HG02571 (cell line): Measurements from ENCODE around the gene PRKCD.

Source experiments
- ATAC-seq: cut with Tn5 transposase; IDR thresholded peaks from one replicate; pipeline ENCODE4 v1.9.1; 2021; ENCODE audit warnings: mild to moderate bottlenecking, moderate library complexity; ENCODE audit not compliant: unreplicated experiment

Gene PRKCD

GRCh38 chr3:53154881-53155285, 6.1 kb upstream of the PRKCD start:
- no peak for ATAC-seq

- no peak for ATAC-seq
Observed at GRCh38 chr3:53155760-53156159, 5.2 kb upstream of the PRKCD start.

DNA sequence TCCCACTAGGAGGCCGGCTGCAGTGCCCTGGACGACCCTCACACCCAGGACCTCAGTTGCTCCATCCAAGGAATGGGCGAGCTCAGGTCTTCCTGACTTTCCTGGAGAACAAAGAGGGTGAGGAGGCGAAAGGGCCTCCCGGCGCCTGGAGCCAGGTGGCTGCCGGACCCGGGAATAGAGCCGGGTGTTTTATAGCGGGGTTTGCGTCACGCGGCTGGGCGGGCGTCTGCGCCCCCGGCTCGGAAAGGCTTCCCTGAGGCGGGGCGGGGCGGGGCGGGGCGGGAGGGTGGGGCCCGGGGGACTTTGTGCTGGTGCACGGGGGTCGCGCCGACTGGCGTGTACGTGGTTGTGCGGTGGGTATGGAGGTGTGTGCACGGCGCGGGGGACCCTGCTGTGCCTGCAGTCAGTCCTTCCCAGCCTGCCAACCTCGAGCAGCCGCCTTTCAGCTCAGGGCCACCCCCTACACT, 4.6 kb upstream of the PRKCD start:
- ATAC-seq, result no peak

DNA sequence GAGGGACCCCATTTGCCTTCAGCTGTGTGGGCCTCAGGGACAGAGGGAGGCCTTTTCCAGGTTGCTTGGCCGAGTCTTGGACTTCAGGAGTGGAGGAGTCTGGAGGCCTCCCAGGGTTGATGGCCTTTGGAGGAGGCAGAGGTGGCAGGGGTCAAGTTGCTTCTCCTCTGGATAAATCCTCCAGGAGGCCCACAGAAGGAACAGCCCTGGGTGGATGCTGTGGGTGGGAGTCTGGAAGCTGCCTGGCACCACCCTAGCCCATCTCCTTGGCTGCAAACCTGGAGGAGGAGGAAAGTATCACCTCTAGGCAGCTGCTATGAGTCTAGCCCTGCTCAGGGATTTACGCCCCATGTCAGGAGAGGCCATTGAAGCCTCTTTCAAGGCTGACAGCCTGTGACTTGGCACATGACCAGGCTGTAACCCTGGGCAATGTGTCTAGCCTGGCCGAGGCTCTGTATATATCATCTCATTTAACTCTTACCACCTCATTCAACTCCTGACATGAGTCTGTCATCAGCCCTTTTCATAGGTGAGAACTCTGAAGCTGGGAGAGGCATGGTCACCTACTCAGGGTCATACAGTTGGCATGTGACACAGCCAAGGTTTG, 2.9 kb upstream of the PRKCD start:
- no peak for ATAC-seq

DNA sequence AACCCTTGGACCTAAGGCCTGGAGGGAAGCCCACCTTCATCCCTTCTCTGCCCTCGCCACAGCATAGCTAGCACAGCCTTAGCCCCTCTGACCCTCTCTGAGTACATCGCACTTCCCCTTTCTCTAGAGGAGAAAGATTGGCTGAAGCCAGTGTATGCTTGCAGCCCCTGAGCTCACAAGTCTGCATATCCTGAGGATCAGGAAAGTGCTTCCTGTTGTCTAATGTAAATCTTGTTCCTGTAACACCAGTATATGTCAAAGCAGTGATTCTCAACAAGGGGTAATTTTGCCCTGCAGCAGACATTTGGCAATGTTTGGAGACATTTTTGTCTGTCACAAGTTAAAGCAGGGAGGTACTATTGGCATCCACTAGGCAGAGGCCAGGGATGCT, 2.2 kb upstream of the PRKCD start:
- no peak for ATAC-seq

DNA sequence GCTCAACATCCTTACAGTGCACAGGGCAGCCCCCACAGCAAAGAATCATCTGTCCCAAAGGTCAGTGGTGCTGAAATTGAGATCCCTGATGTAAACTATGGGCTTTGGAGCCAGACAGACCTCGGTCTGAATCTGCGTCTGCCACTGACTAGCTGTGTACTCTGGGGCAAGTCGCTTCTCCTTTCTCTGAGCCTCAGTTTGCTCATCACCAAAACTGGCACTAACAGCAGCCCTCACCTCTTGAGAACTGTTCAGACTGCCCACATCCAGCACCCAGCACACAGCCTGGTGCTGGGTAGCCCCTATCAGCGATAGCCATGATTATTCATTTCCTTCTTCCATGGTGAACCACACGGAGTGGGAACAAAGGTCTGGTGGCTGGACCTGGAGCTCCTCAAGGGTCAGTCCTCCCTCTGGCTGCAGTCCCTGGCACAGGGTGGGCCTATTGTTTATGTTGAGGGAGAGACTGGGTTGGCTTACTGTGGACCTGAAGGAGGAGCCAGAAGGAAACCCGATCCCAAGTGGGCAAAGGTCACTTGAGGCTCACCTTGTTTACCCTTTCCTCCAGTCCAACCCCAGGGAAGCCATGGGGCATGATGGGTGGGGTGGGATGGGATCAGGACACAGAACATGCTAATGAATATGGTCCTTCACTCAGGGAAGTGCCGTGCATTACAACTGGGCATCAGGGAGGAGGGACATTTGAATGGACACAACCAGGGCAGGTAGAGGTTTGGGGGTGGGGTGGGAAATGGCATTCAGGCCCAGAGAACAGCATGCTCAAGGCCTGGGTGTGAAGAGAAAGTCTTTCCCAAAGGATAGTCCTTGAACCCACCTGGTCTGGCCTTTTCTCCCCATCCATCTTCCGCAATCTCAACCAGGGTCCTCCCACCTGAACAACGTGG, 1.6 kb upstream of the PRKCD start:
- ATAC-seq, result no peak

- no peak for ATAC-seq
Observed at GRCh38 chr3:53160061-53160659, 849 bp upstream of the PRKCD start.

- no peak for ATAC-seq
Observed at GRCh38 chr3:53161450-53161819, 426 bp downstream of the PRKCD start.

DNA sequence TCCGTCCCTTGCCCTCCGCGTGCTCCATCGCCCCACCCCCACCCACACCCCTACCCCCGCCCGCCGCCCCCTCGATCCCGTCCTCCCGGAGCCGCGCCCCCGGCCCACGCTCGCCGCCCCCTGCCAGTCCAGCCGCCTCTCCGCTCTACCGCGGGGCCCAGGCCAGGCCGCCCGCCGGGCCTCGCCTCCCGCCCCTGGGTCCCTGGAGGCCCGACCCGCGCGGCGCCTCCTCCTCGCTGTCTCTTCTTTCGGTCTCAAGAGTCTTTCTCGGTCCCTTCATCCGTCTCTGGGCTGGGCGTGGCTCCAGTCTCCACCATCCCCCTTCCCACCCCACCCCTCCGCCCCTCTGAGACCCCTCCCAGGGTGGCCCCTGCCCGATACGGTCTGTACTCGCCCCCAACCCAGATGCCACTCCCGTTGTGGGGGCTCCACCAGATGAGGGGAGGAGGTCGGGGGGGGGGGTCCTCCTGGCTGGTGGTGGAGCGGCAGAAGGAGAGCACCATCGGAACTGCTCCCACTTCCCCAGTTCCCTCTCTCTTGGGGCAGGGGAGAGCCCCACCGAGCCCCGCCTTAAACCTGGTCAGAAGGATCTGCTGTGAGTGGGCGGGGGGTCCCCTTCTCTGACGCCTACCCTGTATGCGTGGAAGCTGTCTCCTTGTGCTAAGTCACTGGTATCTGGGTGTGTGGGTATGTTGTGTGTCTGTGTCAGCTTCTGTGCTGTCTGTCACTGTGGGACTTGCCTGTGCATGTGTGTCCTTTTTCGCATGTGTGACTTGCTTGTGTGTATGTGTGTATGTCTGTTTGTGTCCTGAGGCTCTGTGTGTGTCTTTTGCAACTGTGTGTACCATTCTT, 1.0 kb downstream of the PRKCD start:
- ATAC-seq, result no peak

DNA sequence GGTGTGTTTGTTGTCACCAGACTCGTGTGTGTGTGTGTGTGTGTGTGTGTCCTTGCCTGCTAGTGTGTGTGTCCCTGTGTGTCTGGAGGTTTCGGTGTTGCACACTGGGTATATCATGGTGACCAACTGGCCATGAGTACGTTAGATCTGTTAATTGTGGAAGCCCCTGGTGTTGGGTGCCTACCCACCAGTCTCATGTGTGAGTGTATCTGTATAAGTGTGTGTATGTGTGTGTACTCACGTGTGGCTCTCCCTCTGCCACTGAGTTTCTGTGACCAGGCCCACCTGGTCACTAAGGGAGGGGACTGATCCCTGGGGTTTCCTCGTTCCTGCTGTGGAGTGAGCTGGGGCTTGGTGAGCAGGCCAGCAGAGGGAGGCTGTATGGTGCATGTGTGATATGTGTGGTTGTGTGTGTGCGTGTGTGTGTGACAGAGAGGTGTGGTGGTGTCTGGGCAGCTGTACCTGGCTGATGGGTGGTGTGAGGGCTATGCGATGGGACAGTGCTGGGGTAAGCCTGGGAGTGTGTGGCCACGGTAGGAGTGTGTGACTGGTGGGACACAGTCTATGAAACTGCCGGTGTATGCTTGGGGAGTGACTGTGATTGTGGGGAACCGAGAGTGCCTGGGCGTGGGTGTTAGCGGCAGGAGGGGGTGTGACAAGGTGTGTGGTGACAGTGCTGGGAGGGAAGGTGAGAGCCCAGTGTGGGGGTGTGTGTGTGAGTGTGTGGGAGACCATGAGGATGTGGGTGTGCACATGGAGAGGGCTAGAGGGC, 1.8 kb downstream of the PRKCD start:
- no peak for ATAC-seq

- ATAC-seq, result no peak
Observed at GRCh38 chr3:53163444-53164387, 2.7 kb downstream of the PRKCD start.

GRCh38 chr3:53164911-53165310, 3.9 kb downstream of the PRKCD start:
- ATAC-seq, result no peak

DNA sequence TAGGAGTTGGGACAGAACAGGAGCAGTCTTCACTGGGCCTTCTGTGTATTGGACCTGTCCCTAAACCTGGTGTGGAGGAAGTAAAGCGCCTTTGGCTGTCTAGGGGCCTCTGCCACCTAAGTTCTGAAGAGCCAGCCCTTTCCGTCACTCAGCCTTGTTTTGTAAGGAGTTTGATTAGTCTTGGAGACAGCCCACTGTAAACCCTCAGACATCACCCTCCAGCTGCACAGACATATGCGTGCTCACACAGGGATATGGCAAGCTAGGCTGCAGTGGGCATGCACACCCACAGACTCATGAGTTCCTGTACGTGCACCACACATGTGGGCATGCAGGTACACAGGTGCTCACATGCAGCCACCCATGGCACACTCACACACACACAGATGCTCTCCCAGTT, 5.2 kb downstream of the PRKCD start:
- no peak for ATAC-seq

GRCh38 chr3:53166781-53167291, 5.8 kb downstream of the PRKCD start:
- no peak for ATAC-seq

DNA sequence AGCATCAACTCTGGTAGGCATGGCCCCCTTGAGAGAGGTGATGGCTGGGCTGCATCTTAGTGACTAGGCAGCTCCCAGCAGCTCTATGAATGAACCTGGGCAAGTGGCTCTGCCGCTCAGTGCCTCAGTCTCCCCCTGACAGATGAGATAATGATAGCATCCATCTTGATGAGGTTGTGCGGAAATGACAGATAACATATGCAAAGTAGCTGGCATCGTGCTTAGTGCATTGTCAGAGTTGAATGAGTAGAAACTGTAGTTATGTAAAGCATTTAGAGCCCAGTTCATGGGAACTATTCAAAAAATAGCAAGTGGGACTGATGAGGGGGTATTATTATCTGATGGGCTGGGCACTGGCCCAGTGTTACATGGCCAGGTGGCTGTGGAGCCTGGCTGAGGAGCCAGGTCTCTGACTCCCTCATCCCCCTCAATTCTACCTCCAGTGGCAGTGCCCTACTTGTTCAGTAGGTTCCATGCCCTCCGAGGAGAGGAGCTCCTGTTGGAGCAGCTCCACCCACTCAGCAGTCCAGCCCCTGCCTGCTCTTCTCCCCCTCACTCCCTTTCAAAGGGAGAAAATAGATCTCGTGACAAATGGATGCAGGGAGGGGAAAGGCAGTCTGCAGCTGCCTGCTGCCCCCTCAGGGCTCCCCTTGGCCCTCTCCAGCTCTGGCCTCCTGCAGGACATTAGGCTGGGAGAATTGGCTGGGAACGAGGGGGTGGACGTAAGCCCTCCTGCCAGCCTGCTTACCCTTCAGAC, 6.6 kb downstream of the PRKCD start:
- ATAC-seq, result no peak

DNA sequence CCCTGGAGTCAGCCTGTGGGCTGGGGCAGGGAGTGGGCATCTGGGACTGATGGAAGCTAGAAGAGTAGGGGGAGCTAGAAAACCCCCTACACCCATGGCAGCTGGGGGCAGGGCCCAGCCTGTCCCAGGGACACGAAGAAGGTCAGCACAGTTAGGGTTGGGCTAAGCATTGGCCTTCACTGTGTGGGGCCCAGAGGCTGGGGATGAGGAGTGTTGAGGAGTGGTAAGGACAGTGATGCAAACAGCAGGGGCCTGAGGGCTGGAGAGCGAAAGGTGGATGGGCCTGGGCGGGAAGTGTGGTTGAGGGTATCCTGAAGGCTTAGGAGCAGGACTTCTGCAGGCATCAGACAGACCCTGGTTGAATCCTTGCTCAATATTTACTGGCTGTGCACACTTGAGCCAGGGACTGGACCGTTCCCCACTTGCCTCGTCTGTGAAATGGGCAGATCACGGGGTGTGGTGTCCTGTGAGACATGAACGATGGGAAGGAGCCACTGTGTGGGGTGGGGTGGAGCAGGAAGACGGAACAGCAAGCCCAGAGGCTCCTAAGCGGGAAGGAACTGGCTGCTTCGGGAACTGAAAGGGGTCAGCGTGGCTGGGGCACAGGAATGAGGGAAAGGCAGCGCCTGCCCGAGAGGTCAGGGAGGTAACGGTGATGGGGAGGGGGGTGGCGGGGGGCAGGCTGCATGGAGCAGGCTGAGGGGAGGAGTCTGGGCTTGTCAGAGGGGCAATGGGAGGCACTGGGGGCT, 7.3 kb downstream of the PRKCD start:
- no peak for ATAC-seq

DNA sequence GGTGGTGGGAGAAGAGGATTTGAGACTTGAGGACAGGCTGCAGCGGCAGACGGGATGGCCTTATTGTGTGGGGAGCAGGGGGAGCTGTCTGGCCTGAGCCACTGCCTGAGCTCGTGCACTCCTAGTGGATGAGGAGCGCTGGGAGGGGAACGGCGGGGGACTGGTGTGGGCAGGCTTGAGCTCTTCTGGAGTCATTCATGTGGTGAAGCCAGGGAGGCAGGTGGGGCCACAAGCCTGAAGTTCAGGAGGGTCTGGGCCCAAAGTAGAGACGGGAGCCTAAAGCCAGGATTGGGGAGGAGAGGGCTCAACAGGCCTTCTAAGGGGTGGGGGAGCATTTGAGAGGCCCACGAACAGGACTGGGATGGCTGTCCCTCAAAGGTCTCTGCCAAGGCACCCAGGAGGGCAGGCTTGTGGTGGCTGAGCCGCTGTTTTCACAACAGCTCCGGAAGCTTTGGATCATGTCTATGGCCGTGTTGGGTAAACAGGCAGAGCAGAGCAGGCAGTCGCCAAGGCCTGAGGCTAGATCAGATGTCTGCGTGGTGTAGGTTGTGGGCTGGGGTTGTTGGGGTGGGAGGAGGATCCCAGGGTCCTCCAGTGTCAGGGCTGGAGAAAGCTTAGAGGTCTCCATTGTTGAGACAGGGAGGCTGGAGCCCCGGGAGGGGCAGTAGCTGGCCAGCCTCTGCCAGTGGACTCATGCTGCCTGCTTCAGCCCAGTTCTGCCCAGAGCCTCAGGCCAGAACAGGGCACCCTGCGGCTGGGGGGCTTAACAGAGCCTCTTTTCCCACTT, 8.2 kb downstream of the PRKCD start:
- ATAC-seq, result no peak
